ENCODE measurements around the gene PTPRM.

Gene PTPRM

GRCh38 chr18:8121942-8122480 is 554.9 kb downstream of the PTPRM start:
- peak; percentile 76 for DNase-seq (ENCODE audit: low read depth, low spot score)
- no peak for TF ChIP-seq CTCF (IDR thresholded peaks at IDR 0.05; ENCODE audit: low read depth, low read length)
- in situ Hi-C loops (cut with HindIII; ENCODE audit: low sequenced_read_pairs): no loop called here
- no peak overlapping the region for H3K4me3 ChIP-seq (ENCODE audit: low read depth, low read length)

- TF ChIP-seq CTCF (IDR thresholded peaks at IDR 0.05; ENCODE audit: low read depth, low read length): no peak
- DNase-seq (ENCODE audit: low read depth, low spot score): no peak
- in situ Hi-C loops (cut with HindIII; ENCODE audit: low sequenced_read_pairs): no loop called here
- H3K4me3 ChIP-seq (ENCODE audit: low read depth, low read length): no peak overlapping the region
These were observed 557.4 kb downstream of the PTPRM start for GRCh38 chr18:8124232-8125146.

- TF ChIP-seq CTCF (IDR thresholded peaks at IDR 0.05; ENCODE audit: low read depth, low read length): no peak
- DNase-seq (ENCODE audit: low read depth, low spot score): no peak
- in situ Hi-C loops (cut with HindIII; ENCODE audit: low sequenced_read_pairs): no loop called here
- H3K4me3 ChIP-seq (ENCODE audit: low read depth, low read length): no peak overlapping the region
These were observed 563.0 kb downstream of the PTPRM start for GRCh38 chr18:8130096-8130495.

GRCh38 chr18:8133032-8133431 is 565.9 kb downstream of the PTPRM start:
- H3K4me3 ChIP-seq (ENCODE audit: low read depth, low read length): no peak overlapping the region
- in situ Hi-C loops (cut with HindIII; ENCODE audit: low sequenced_read_pairs): no loop called here
- no peak for TF ChIP-seq CTCF (IDR thresholded peaks at IDR 0.05; ENCODE audit: low read depth, low read length)
- no peak for DNase-seq (ENCODE audit: low read depth, low spot score)

- no peak for DNase-seq (ENCODE audit: low read depth, low spot score)
- no peak for TF ChIP-seq CTCF (IDR thresholded peaks at IDR 0.05; ENCODE audit: low read depth, low read length)
- in situ Hi-C loops (cut with HindIII; ENCODE audit: low sequenced_read_pairs): no loop called here
- H3K4me3 ChIP-seq (ENCODE audit: low read depth, low read length): no peak overlapping the region
These were observed 566.8 kb downstream of the PTPRM start for GRCh38 chr18:8133888-8134287.

GRCh38 chr18:8139127-8139527 is 572.0 kb downstream of the PTPRM start:
- in situ Hi-C loops (cut with HindIII; ENCODE audit: low sequenced_read_pairs): no loop called here
- no peak overlapping the region for H3K4me3 ChIP-seq (ENCODE audit: low read depth, low read length)
- no peak for DNase-seq (ENCODE audit: low read depth, low spot score)
- TF ChIP-seq CTCF (IDR thresholded peaks at IDR 0.05; ENCODE audit: low read depth, low read length): no peak
